Spleen (tissue), 7 donors: ENCODE results near the gene RYR3.

Experiments used
- CTCF ChIP-seq, 11 experiments: fragments of 200-600 bp in 7 of 11; fragments of 450-650 bp in 4 of 11; sonication (generic) in 4 of 11; IDR thresholded peaks in 8 of 11; conservative IDR thresholded peaks in 3 of 11; 1 replicate in 7 of 11; 2 replicates in 4 of 11; pipeline versions ENCODE4 v1.4.0 to v1.8.0; 2016 to 2021; ENCODE audit warnings: antibody characterized with exemption in 11 of 11, inconsistent platforms in 4 of 11, mild to moderate bottlenecking in 1 of 11
- POLR2A ChIP-seq, 3 donors: fragments of 450-650 bp; IDR thresholded peaks; one replicate each; pipeline ENCODE4 v1.5.1; 2017; ENCODE audit warnings: antibody characterized with exemption in 3 of 3, mild to moderate bottlenecking in 1 of 3
- donor health status: DM: no; HTN: no; CAD: no; lungs with moderate emphysema.
- donor health status: DM: no; HTN: no; CAD: no.
- donor health status: DM: no; HTN: no; CAD: no.

GRCh38 chr15:33858836-33859235, 548.1 kb downstream of the RYR3 start:
- TF ChIP-seq CTCF (IDR thresholded peaks at IDR 0.05 in 8 of 11, conservative IDR thresholded peaks at IDR 0.05 in 3 of 11): no peak
- TF ChIP-seq POLR2A (IDR thresholded peaks at IDR 0.05): no peak
